ENCODE results near the gene RIMKLA.

The RIMKLA gene, protein sequence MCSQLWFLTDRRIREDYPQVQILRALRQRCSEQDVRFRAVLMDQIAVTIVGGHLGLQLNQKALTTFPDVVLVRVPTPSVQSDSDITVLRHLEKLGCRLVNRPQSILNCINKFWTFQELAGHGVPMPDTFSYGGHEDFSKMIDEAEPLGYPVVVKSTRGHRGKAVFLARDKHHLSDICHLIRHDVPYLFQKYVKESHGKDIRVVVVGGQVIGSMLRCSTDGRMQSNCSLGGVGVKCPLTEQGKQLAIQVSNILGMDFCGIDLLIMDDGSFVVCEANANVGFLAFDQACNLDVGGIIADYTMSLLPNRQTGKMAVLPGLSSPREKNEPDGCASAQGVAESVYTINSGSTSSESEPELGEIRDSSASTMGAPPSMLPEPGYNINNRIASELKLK

DNA sequence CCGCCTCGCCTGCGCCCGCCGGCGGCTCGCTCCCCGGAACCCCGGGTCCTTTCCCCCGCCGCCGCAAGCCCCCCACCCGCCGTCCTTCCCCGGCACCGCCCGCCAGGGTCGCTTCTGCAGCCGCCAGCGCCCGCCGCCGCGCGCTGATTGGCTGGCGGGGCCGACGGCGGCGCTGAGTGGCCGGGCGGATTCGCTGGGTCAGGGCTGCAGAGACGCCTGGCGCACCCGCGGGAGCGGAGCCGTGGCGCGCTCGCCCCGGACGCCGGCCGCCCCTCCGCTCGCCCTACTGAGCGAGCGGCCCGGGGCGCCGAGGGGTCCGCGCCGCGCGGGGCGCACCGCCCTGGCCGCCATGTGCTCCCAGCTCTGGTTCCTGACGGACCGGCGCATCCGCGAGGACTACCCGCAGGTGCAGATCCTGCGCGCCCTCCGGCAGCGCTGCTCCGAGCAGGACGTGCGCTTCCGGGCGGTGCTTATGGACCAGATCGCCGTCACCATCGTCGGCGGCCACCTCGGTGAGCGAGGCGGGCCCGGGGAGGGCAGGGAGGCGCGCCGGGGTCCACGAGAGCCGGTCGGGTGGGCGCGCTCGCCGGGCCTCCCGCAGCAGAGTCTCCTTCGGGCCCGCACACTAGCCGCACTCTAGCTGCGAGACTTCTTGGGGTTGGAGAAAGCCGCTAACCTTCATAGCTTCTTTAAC lies at the start of gene RIMKLA:
TSS of gene RIMKLA (plus strand) at position 207 of the 694 bp plus-strand sequence. CDS start at position 350, 143 bp downstream.
- Histone ChIP-seq H3K4me1 (ENCODE audit: insufficient read depth, low read length, severe bottlenecking) (peaks cover 4% of the 10 kb centered on the region), H3K4me3 (ENCODE audit: low read depth, low read length, poor library complexity, severe bottlenecking) (peak within 1 kb of the TSS; percentile 61), H3F3A (ENCODE audit: insufficient read depth, low read length) (no peaks in the 10 kb centered on the region), H3K4me2 (ENCODE audit: low read length) (peak within 1 kb of the TSS; percentile 65), H3K9me2 (ENCODE audit: low read depth, low read length) (no peaks in the 10 kb centered on the region), H2AFZ (ENCODE audit: low read length) (no peak within 1 kb of the TSS), H3K27me3 (ENCODE audit: insufficient read depth, low read length) (no peaks in the 10 kb centered on the region; the same call in 1 of the 2 replicates), H3K36me3 (ENCODE audit: insufficient read depth, low read length) (no peaks in the 10 kb centered on the region), H3K9me3 (ENCODE audit: low read length) (no peaks in the 10 kb centered on the region), H3K9ac (ENCODE audit: low read length) (peak within 1 kb of the TSS; percentile 35; the same call in 1 of the 2 replicates), H3K79me2 (ENCODE audit: insufficient read depth, low read length) (no peaks in the 10 kb centered on the region), H4K20me1 (ENCODE audit: insufficient read depth, low read length) (no peaks in the 10 kb centered on the region), H3K27ac (ENCODE audit: low read depth, low read length, poor library complexity, severe bottlenecking) (no peak within 1 kb of the TSS)
- TF ChIP-seq, protein P1, sequence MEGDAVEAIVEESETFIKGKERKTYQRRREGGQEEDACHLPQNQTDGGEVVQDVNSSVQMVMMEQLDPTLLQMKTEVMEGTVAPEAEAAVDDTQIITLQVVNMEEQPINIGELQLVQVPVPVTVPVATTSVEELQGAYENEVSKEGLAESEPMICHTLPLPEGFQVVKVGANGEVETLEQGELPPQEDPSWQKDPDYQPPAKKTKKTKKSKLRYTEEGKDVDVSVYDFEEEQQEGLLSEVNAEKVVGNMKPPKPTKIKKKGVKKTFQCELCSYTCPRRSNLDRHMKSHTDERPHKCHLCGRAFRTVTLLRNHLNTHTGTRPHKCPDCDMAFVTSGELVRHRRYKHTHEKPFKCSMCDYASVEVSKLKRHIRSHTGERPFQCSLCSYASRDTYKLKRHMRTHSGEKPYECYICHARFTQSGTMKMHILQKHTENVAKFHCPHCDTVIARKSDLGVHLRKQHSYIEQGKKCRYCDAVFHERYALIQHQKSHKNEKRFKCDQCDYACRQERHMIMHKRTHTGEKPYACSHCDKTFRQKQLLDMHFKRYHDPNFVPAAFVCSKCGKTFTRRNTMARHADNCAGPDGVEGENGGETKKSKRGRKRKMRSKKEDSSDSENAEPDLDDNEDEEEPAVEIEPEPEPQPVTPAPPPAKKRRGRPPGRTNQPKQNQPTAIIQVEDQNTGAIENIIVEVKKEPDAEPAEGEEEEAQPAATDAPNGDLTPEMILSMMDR (IDR thresholded peaks at IDR 0.05; ENCODE audit: low read length), result no peak
- TF ChIP-seq EZH2 (IDR thresholded peaks at IDR 0.05; ENCODE audit: borderline replicate concordance, low read length), result no peak

DNA sequence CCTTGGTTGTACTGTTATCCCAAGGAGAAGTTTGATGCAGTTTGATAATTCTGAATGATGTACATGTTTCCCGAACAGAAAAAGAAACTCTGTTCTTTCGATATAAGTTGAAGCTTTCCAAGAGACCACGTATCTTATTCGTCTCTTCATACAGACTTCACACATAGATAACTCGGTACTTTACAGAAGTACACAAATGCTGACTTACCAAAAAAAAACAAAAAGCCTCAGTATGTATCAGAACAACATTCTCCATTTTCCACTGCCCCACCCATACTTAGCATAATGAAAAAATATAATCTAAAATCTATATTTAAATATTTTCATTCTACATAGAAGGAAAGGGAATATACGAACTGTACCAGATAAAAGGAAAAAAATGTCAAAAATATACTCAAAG lies 47.7 kb upstream of the RIMKLA start:
- peak overlapping the region; percentile 84 for H3K9ac ChIP-seq (ENCODE audit: low read length)

DNA sequence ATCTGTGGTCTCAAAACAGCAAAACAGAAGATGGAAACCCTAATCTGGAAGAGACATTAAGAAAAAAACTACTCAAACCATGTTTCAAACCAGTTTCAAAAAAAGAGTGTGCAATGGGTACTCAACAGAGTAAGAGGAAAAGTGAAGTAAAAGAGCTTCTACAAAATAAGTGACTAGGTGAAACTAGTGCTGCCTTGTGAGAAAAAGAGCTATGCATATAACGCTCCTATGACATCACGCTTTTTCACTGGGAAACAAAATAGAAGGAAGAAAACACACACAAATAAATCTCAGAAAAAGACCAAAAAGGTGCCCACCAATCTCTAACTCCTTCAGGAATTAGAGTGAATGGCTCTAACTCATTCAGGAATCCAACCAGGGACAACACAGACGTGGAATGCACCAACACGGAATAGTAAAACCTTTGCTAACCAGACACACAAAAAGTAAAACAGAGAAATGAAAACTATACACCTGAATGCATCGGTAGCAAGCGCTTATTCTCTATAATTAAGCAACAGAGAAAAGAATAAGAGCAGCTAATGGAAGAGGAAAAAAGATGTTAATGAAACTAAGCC lies 46.8 kb upstream of the RIMKLA start:
- TF ChIP-seq, protein P1 (IDR thresholded peaks at IDR 0.05; ENCODE audit: low read length), result no peak
- no peak for TF ChIP-seq EZH2 (IDR thresholded peaks at IDR 0.05; ENCODE audit: borderline replicate concordance, low read length)
- Histone ChIP-seq H3K4me2 (ENCODE audit: low read length) (peak overlapping the region; percentile 95), H3K9me2 (ENCODE audit: low read depth, low read length) (no peaks in the 10 kb centered on the region), H3K9me3 (ENCODE audit: low read length) (no peaks in the 10 kb centered on the region), H3K36me3 (ENCODE audit: insufficient read depth, low read length) (peaks cover 5% of the 10 kb centered on the region; the same call in 1 of the 2 replicates), H2AFZ (ENCODE audit: low read length) (no peak overlapping the region), H3K9ac (ENCODE audit: low read length) (peak overlapping the region; percentile 84), H4K20me1 (ENCODE audit: insufficient read depth, low read length) (no peaks in the 10 kb centered on the region), H3K79me2 (ENCODE audit: insufficient read depth, low read length) (peaks cover 60% of the 10 kb centered on the region), H3F3A (ENCODE audit: insufficient read depth, low read length) (no peaks in the 10 kb centered on the region), H3K27me3 (ENCODE audit: insufficient read depth, low read length) (no peaks in the 10 kb centered on the region), H3K4me1 (ENCODE audit: insufficient read depth, low read length, severe bottlenecking) (peaks cover 29% of the 10 kb centered on the region), H3K4me3 (ENCODE audit: low read depth, low read length, poor library complexity, severe bottlenecking) (peak overlapping the region; percentile 78), H3K27ac (ENCODE audit: low read depth, low read length, poor library complexity, severe bottlenecking) (no peak overlapping the region)

More for the DNA sequence above, 47.7 kb upstream of the RIMKLA start:
- peaks cover 68% of the 10 kb centered on the region for H3K79me2 ChIP-seq (ENCODE audit: insufficient read depth, low read length)
- no peaks in the 10 kb centered on the region for H3K9me2 ChIP-seq (ENCODE audit: low read depth, low read length)
- TF ChIP-seq, protein P1 (IDR thresholded peaks at IDR 0.05; ENCODE audit: low read length), result no peak
- TF ChIP-seq EZH2 (IDR thresholded peaks at IDR 0.05; ENCODE audit: borderline replicate concordance, low read length), result no peak
- no peaks in the 10 kb centered on the region for H4K20me1 ChIP-seq (ENCODE audit: insufficient read depth, low read length)
- no peak overlapping the region for H3K27ac ChIP-seq (ENCODE audit: low read depth, low read length, poor library complexity, severe bottlenecking)
- H3F3A ChIP-seq (ENCODE audit: insufficient read depth, low read length), result no peaks in the 10 kb centered on the region
- peak overlapping the region; percentile 95 for H3K4me2 ChIP-seq (ENCODE audit: low read length)
- H3K4me3 ChIP-seq (ENCODE audit: low read depth, low read length, poor library complexity, severe bottlenecking), result peak overlapping the region; percentile 78
- peaks cover 5% of the 10 kb centered on the region; the same call in 1 of the 2 replicates for H3K36me3 ChIP-seq (ENCODE audit: insufficient read depth, low read length)
- no peaks in the 10 kb centered on the region for H3K27me3 ChIP-seq (ENCODE audit: insufficient read depth, low read length)
- peaks cover 29% of the 10 kb centered on the region for H3K4me1 ChIP-seq (ENCODE audit: insufficient read depth, low read length, severe bottlenecking)
- no peaks in the 10 kb centered on the region for H3K9me3 ChIP-seq (ENCODE audit: low read length)
- no peak overlapping the region for H2AFZ ChIP-seq (ENCODE audit: low read length)

All from OCI-LY1 (cell line).